GM12878 (cell line): ENCODE results near the gene MS4A6A. TPM values are rescaled to one million over a fixed set of nuclear protein-coding genes. Genes with fewer than 3 reads are reported as not detected.

Source experiments
- ATAC-seq: fragments of 200-7000 bp; cut with Tn5 transposase; 3 replicates; pipeline ENCODE4 v1.9.1; 2020; ENCODE audit warnings: mild to moderate bottlenecking, moderate library complexity
- BruUV-seq: library from RNA; stranded (reverse); fragments of 400-500 nt; replicated peaks from 2 replicates; lab custom pipeline; 2021; lab: Mats Ljungman, UMichigan
- CTCF ChIA-PET: fragments of 300-600 bp; sonication (Branson Sonifier 250); formaldehyde crosslinking; extraction: SDS; loops from one replicate; lab custom pipeline; 2021; ENCODE audit warnings: inconsistent platforms; lab: Yijun Ruan, JAX
- POLR2A ChIA-PET: fragments of 350-600 bp; formaldehyde crosslinking; extraction: SDS; loops from one replicate; lab custom pipeline; 2021; ENCODE audit warnings: inconsistent platforms; lab: Charles Lee
- RAD21 ChIA-PET: fragments of 300-600 bp; sonication (Branson Sonifier 250); formaldehyde crosslinking; loops from one replicate; lab custom pipeline; 2023; ENCODE audit warnings: antibody characterized with exemption; ENCODE audit not compliant: unreplicated experiment; lab: Charles Lee
- SMC1A ChIA-PET: fragments of 300-600 bp; sonication (Branson Sonifier 250); formaldehyde crosslinking; loops from one replicate; lab custom pipeline; 2023; ENCODE audit not compliant: unreplicated experiment, uncharacterized antibody; lab: Charles Lee
- DNase-seq: peaks from one replicate; pipeline ENCODE4 v3.0.0-alpha.2; 2011; ENCODE audit warnings: low read depth, low spot score
- FAIRE-seq: peaks from 3 replicates; lab custom pipeline; 2011; peaks lifted over from hg19 to GRCh38; lab: Jason Lieb, UNC
- H2AFZ ChIP-seq: 2 replicates; pipeline ENCODE4 v1.6.0; 2011; ENCODE audit warnings: low read depth, low read length, control low read depth; ENCODE audit not compliant: control insufficient read depth
- H3K27ac ChIP-seq: 2 replicates; pipeline ENCODE4 v1.5.1; 2011; ENCODE audit warnings: control low read depth; ENCODE audit not compliant: control insufficient read depth, insufficient read depth
- H3K27me3 ChIP-seq, 2 experiments: replicated peaks in 1 of 2; 2 replicates each; pipeline versions ENCODE4 v1.6.0 to v1.6.1; 2011; ENCODE audit warnings: low read length in 1 of 2; ENCODE audit not compliant: control insufficient read depth in 2 of 2, insufficient read depth in 2 of 2
- H3K36me3 ChIP-seq, 2 experiments: 2 replicates each; pipeline ENCODE4 v1.5.1; 2011; ENCODE audit warnings: low read length in 1 of 2; ENCODE audit not compliant: control insufficient read depth in 2 of 2, insufficient read depth in 2 of 2
- H3K4me1 ChIP-seq: 2 replicates; pipeline ENCODE4 v1.6.1; 2011; ENCODE audit warnings: mild to moderate bottlenecking, low read length, moderate library complexity, mixed read lengths; ENCODE audit not compliant: control insufficient read depth, insufficient read depth
- H3K4me2 ChIP-seq: 2 replicates; pipeline ENCODE4 v1.6.0; 2011; ENCODE audit warnings: control low read depth; ENCODE audit not compliant: control insufficient read depth, insufficient read depth
- H3K4me3 ChIP-seq: fragments of 200-600 bp; sonication (generic); 2 replicates; pipeline ENCODE4 v1.5.1; 2016
- H3K79me2 ChIP-seq: 2 replicates; pipeline ENCODE4 v1.6.0; 2011; ENCODE audit warnings: low read length; ENCODE audit not compliant: control insufficient read depth, insufficient read depth
- H3K9ac ChIP-seq: 2 replicates; pipeline ENCODE4 v1.8.0; 2011; ENCODE audit warnings: low read length, control low read depth, mixed read lengths; ENCODE audit not compliant: control insufficient read depth, insufficient read depth
- H3K9me3 ChIP-seq: replicated peaks from 3 replicates; pipeline ENCODE4 v1.5.1; 2011; ENCODE audit warnings: mild to moderate bottlenecking, low read length; ENCODE audit not compliant: control insufficient read depth, insufficient read depth
- H4K20me1 ChIP-seq: 2 replicates; pipeline ENCODE4 v1.6.0; 2011; ENCODE audit not compliant: control insufficient read depth, insufficient read depth
- BCL3 ChIP-seq: IDR thresholded peaks from 2 replicates; pipeline ENCODE4 v1.6.1; 2011; ENCODE audit warnings: borderline replicate concordance, low read depth, mild to moderate bottlenecking, moderate library complexity, low read length; ENCODE audit not compliant: insufficient read depth, poor library complexity, severe bottlenecking
- CBX3 ChIP-seq: fragments of 200-600 bp; sonication (generic); IDR thresholded peaks from 2 replicates; pipeline ENCODE4 v1.6.1; 2016; ENCODE audit warnings: low read depth, borderline replicate concordance
- DPF2 ChIP-seq: fragments of 450-650 bp; IDR thresholded peaks from 2 replicates; pipeline ENCODE4 v1.6.1; 2017; ENCODE audit warnings: mild to moderate bottlenecking
- MEF2A ChIP-seq: IDR thresholded peaks from 2 replicates; pipeline ENCODE4 v1.6.1; 2011; ENCODE audit warnings: low read depth, mild to moderate bottlenecking, low read length, moderate library complexity; ENCODE audit not compliant: insufficient read depth
- MTA2 ChIP-seq: fragments of 450-650 bp; IDR thresholded peaks from 2 replicates; pipeline ENCODE4 v1.6.1; 2016; ENCODE audit warnings: low read depth, mild to moderate bottlenecking, moderate library complexity
- TCF3 ChIP-seq: IDR thresholded peaks from 2 replicates; pipeline ENCODE4 v1.6.1; 2012; ENCODE audit warnings: low read depth, mild to moderate bottlenecking, low read length, borderline replicate concordance; ENCODE audit not compliant: insufficient read depth
- ZBED1 ChIP-seq: IDR thresholded peaks from 2 replicates; pipeline ENCODE4 v1.6.1; 2016; ENCODE audit warnings: borderline replicate concordance
- WGBS: methylation state at CpG from one replicate; pipeline ENCODE4 v1.1.6; 2016; ENCODE audit warnings: low lambda C conversion rate; ENCODE audit not compliant: insufficient replicate concordance, insufficient coverage; ENCODE audit errors: missing lambda C conversion rate; 5-methylcytosine and 5-hydroxymethylcytosine counted together
- in situ Hi-C: fragments of 300-500 bp; cut with MboI; formaldehyde crosslinking; loops from 9 replicates; pipeline ENCODE4 v1.14.3; 2018; ENCODE audit warnings: mixed read lengths
- intact Hi-C: fragments of 100-400 bp; cut with micrococcal nuclease; formaldehyde crosslinking; loops from one replicate; pipeline ENCODE4 v1.14.2; 2022; ENCODE audit not compliant: unreplicated experiment
- polyA plus RNA-seq, 11 experiments: library from polyadenylated mRNA; depleted of rRNA in 4 of 11; unstranded in 6 of 11; stranded (reverse) in 5 of 11; fragments of >200 nt; fragmentation: Nextera tagmentation in 4 of 11; fragmentation: Illumina TruSeq in 1 of 11; extraction: Ambion mirVana in 4 of 11; extraction: Trizol in 1 of 11; gene quantifications; 1 replicate in 1 of 11; 2 replicates in 10 of 11; pipeline versions ENCODE4 v1.2.1 to v1.2.3, GENCODE V29; 2011 to 2016; ENCODE audit warnings: inconsistent platforms in 2 of 11, missing spikeins in 2 of 11, low read depth in 1 of 11
- total RNA-seq, 4 experiments: library from RNA; depleted of rRNA in 3 of 4; stranded (reverse); fragments of >200 nt in 3 of 4; fragmentation: Illumina TruSeq in 1 of 4; extraction: Trizol in 1 of 4; gene quantifications; 2 replicates each; pipeline versions ENCODE4 v1.2.1 to v1.2.3, GENCODE V29; 2013 to 2021
- TF ChIP-seq, protein P1 (sequence below): fragments of 450-650 bp; IDR thresholded peaks from 2 replicates; pipeline ENCODE4 v1.6.1; 2016; ENCODE audit warnings: mild to moderate bottlenecking
- TF ChIP-seq, protein P2 (sequence below): fragments of 150-350 bp; IDR thresholded peaks from 2 replicates; pipeline ENCODE4 v1.6.1; 2016; ENCODE audit warnings: low read depth, low read length

The MS4A6A gene
- total and polyA plus RNA-seq, 10 of the 15 experiments (the other 5 are each of a cell fraction or from before 2014, with no cell fraction given): 0.75 to 30.7 (median 9.0) TPM

- Histone ChIP-seq H3K27ac (no peak overlapping the region), H3K36me3 (no peaks in the 10 kb centered on the region), H4K20me1 (no peaks in the 10 kb centered on the region), H3K27me3 (no peaks in the 10 kb centered on the region; a peak in 1 of 4 replicates), H3K9ac (no peak overlapping the region), H3K4me2 (no peak overlapping the region), H3K4me3 (no peak overlapping the region), H3K4me1 (no peaks in the 10 kb centered on the region), H2AFZ (no peak overlapping the region), H3K79me2 (no peaks in the 10 kb centered on the region), H3K9me3 (no peaks in the 10 kb centered on the region; the same call in 2 of the 3 replicates)
- ATAC-seq (no peak), FAIRE-seq (no peak), DNase-seq (no peak)
- TF ChIP-seq MTA2: no peak
- no peak for TF ChIP-seq ZBED1
- TF ChIP-seq, protein P1, sequence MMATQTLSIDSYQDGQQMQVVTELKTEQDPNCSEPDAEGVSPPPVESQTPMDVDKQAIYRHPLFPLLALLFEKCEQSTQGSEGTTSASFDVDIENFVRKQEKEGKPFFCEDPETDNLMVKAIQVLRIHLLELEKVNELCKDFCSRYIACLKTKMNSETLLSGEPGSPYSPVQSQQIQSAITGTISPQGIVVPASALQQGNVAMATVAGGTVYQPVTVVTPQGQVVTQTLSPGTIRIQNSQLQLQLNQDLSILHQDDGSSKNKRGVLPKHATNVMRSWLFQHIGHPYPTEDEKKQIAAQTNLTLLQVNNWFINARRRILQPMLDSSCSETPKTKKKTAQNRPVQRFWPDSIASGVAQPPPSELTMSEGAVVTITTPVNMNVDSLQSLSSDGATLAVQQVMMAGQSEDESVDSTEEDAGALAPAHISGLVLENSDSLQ: no peak
- no peak for TF ChIP-seq BCL3
- no peak for TF ChIP-seq DPF2
- TF ChIP-seq TCF3: no peak
- no peak for TF ChIP-seq CBX3
- TF ChIP-seq, protein P2, sequence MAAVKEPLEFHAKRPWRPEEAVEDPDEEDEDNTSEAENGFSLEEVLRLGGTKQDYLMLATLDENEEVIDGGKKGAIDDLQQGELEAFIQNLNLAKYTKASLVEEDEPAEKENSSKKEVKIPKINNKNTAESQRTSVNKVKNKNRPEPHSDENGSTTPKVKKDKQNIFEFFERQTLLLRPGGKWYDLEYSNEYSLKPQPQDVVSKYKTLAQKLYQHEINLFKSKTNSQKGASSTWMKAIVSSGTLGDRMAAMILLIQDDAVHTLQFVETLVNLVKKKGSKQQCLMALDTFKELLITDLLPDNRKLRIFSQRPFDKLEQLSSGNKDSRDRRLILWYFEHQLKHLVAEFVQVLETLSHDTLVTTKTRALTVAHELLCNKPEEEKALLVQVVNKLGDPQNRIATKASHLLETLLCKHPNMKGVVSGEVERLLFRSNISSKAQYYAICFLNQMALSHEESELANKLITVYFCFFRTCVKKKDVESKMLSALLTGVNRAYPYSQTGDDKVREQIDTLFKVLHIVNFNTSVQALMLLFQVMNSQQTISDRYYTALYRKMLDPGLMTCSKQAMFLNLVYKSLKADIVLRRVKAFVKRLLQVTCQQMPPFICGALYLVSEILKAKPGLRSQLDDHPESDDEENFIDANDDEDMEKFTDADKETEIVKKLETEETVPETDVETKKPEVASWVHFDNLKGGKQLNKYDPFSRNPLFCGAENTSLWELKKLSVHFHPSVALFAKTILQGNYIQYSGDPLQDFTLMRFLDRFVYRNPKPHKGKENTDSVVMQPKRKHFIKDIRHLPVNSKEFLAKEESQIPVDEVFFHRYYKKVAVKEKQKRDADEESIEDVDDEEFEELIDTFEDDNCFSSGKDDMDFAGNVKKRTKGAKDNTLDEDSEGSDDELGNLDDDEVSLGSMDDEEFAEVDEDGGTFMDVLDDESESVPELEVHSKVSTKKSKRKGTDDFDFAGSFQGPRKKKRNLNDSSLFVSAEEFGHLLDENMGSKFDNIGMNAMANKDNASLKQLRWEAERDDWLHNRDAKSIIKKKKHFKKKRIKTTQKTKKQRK: no peak
- TF ChIP-seq MEF2A: no peak
- RAD21 ChIA-PET: interaction anchor here (0.7 kb wide), 1 partner anchor 92 kb away, joined by 3 read pairs; no protein-coding TSS in a partner anchor
- POLR2A ChIA-PET: no interaction called here
- intact Hi-C loops: no loop called here
- CTCF ChIA-PET: interaction anchor here (0.7 to 1.4 kb wide), 3 partner anchors 12 to 92 kb away, joined by 3 to 4 read pairs (median 3); no protein-coding TSS in a partner anchor
- WGBS: 0% methylated on average over 2 of the region's 2 CpGs
- SMC1A ChIA-PET: no interaction called here
- no TSS peak for BruUV-seq
- in situ Hi-C loops: no loop called here
Observed at GRCh38 chr11:60159284-60159683, 23.6 kb downstream of the MS4A6A start.
